ENCODE results near the gene CFAP46. TPM values are rescaled to one million over a fixed set of nuclear protein-coding genes. Genes with fewer than 3 reads are reported as not detected.

The CFAP46 gene
- total RNA-seq, 1 experiment from 2014 or later = 1.6 TPM

DNA sequence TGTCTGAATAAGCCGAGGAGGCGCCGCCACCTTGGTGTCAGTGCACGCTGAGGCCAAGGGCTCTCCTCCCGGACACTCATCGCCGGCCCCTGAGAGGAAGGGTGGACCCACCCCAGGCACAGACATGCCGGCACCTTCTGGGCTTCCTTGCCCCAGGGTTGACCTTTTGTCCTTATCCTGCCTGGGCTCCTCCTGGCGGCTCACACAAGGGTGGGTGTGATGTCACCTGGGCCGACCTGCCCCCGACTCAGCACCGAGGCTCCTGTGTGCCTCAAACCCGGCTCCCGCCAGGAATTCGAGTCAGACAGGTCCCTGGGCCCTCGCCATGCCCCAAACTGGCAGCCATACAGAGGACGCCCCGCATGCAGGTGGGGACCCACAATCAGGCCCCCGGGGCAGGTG is 17.7 kb upstream of the CFAP46 start:
- Histone ChIP-seq H3K36me3 (ENCODE audit: control insufficient read depth, insufficient read depth, low read length) (no peaks in the 10 kb centered on the region), H3K9me3 (ENCODE audit: control insufficient read depth, insufficient read depth, low read depth, low read length) (no peaks in the 10 kb centered on the region), H3K4me1 (ENCODE audit: control insufficient read depth, insufficient read depth, low read length) (peaks cover 10% of the 10 kb centered on the region), H3K4me3 (ENCODE audit: low read depth in 2 of 2, low read length in 2 of 2) (no peak overlapping the region), H3K27ac (ENCODE audit: low read length) (no peak overlapping the region), H3K27me3 (ENCODE audit: control insufficient read depth, insufficient read depth, low read length) (no peaks in the 10 kb centered on the region)
- POLR2A ChIA-PET = no interaction called here
- in situ Hi-C loops (cut with HindIII; ENCODE audit: low pct_unique_long_range_greater_than_20kb, low sequenced_read_pairs) = no loop called here
- BruUV-seq (replicated peaks) = no TSS peak
- intact Hi-C loops (cut with micrococcal nuclease; ENCODE audit: unreplicated experiment) = no loop called here
- peak; percentile 18 for ATAC-seq
- DNase-seq (ENCODE audit: low read depth, low spot score) = no peak
- CTCF ChIA-PET = no interaction called here
- TF ChIP-seq TCF7L2 (IDR thresholded peaks at IDR 0.05; ENCODE audit: low read depth, low read length) (no peak), SIN3A (IDR thresholded peaks at IDR 0.05; ENCODE audit: borderline replicate concordance, insufficient read depth, low read depth, low read length) (no peak), POLR2AphosphoS5 (IDR thresholded peaks at IDR 0.05; ENCODE audit: low read depth, low read length) (no peak)
- TF ChIP-seq, protein P1, sequence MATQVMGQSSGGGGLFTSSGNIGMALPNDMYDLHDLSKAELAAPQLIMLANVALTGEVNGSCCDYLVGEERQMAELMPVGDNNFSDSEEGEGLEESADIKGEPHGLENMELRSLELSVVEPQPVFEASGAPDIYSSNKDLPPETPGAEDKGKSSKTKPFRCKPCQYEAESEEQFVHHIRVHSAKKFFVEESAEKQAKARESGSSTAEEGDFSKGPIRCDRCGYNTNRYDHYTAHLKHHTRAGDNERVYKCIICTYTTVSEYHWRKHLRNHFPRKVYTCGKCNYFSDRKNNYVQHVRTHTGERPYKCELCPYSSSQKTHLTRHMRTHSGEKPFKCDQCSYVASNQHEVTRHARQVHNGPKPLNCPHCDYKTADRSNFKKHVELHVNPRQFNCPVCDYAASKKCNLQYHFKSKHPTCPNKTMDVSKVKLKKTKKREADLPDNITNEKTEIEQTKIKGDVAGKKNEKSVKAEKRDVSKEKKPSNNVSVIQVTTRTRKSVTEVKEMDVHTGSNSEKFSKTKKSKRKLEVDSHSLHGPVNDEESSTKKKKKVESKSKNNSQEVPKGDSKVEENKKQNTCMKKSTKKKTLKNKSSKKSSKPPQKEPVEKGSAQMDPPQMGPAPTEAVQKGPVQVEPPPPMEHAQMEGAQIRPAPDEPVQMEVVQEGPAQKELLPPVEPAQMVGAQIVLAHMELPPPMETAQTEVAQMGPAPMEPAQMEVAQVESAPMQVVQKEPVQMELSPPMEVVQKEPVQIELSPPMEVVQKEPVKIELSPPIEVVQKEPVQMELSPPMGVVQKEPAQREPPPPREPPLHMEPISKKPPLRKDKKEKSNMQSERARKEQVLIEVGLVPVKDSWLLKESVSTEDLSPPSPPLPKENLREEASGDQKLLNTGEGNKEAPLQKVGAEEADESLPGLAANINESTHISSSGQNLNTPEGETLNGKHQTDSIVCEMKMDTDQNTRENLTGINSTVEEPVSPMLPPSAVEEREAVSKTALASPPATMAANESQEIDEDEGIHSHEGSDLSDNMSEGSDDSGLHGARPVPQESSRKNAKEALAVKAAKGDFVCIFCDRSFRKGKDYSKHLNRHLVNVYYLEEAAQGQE (IDR thresholded peaks at IDR 0.05; ENCODE audit: insufficient read depth in 1 of 2, low read depth in 2 of 2, low read length in 1 of 2) = no peak
- TF ChIP-seq, protein P2, sequence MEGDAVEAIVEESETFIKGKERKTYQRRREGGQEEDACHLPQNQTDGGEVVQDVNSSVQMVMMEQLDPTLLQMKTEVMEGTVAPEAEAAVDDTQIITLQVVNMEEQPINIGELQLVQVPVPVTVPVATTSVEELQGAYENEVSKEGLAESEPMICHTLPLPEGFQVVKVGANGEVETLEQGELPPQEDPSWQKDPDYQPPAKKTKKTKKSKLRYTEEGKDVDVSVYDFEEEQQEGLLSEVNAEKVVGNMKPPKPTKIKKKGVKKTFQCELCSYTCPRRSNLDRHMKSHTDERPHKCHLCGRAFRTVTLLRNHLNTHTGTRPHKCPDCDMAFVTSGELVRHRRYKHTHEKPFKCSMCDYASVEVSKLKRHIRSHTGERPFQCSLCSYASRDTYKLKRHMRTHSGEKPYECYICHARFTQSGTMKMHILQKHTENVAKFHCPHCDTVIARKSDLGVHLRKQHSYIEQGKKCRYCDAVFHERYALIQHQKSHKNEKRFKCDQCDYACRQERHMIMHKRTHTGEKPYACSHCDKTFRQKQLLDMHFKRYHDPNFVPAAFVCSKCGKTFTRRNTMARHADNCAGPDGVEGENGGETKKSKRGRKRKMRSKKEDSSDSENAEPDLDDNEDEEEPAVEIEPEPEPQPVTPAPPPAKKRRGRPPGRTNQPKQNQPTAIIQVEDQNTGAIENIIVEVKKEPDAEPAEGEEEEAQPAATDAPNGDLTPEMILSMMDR (IDR thresholded peaks at IDR 0.05) = no peak

DNA sequence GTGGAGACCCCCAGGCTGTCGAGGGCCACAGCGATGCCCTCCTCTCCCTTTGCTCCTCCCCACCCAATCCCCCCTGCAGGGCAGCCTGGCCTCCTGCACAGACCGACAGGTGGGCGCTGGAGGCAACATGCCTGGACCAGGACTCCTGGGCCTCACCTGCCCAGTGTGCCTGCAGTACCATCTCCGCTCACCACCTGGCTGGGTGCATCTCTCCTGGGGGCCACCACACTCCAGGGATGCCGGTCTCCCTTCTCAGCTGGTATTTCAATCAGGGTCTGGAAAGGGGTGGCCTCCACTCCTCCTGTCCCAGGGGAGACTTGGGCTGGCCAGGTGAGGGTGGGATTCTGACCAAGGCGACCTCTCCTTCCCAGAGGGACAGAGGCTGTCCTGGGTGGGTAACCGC is 17.2 kb upstream of the CFAP46 start:
- Histone ChIP-seq H3K9me3 (ENCODE audit: control insufficient read depth, insufficient read depth, low read depth, low read length) (no peaks in the 10 kb centered on the region), H3K36me3 (ENCODE audit: control insufficient read depth, insufficient read depth, low read length) (no peaks in the 10 kb centered on the region), H3K4me3 (ENCODE audit: low read depth in 2 of 2, low read length in 2 of 2) (no peak overlapping the region), H3K4me1 (ENCODE audit: control insufficient read depth, insufficient read depth, low read length) (peaks cover 10% of the 10 kb centered on the region), H3K27ac (ENCODE audit: low read length) (no peak overlapping the region), H3K27me3 (ENCODE audit: control insufficient read depth, insufficient read depth, low read length) (no peaks in the 10 kb centered on the region)
- DNase-seq (ENCODE audit: low read depth, low spot score) (no peak), ATAC-seq (no peak)
- TF ChIP-seq, protein P2 (IDR thresholded peaks at IDR 0.05) = no peak
- TF ChIP-seq SIN3A (IDR thresholded peaks at IDR 0.05; ENCODE audit: borderline replicate concordance, insufficient read depth, low read depth, low read length) (no peak), TCF7L2 (IDR thresholded peaks at IDR 0.05; ENCODE audit: low read depth, low read length) (no peak), POLR2AphosphoS5 (IDR thresholded peaks at IDR 0.05; ENCODE audit: low read depth, low read length) (no peak)
- TF ChIP-seq, protein P1 (IDR thresholded peaks at IDR 0.05; ENCODE audit: insufficient read depth in 1 of 2, low read depth in 2 of 2, low read length in 1 of 2) = no peak
- no TSS peak for BruUV-seq (replicated peaks)
- POLR2A ChIA-PET = no interaction called here
- intact Hi-C loops (cut with micrococcal nuclease; ENCODE audit: unreplicated experiment) (no loop called here), in situ Hi-C loops (cut with HindIII; ENCODE audit: low pct_unique_long_range_greater_than_20kb, low sequenced_read_pairs) (no loop called here)
- CTCF ChIA-PET = interaction anchor here (0.6 kb wide), 1 partner anchor 48 kb away, joined by 3 read pairs; no protein-coding TSS in a partner anchor

All from Panc1 (cell line).